Cardiac fibroblast (primary cell): Measurements from ENCODE around the gene BAK1.
"Not testable (repeated sequence)": the region's sequence is repeated elsewhere in the genome, so short reads cannot be mapped to it uniquely, and the experiment has no call there.

Experiments used
- DNase-seq, 2 donors: peaks; one replicate each; pipeline versions ENCODE4 v3.0.0 to v3.0.0-alpha.2; 2010; ENCODE audit warnings: low read depth in 2 of 2
- H3K4me3 ChIP-seq, 2 donors: replicated peaks in 1 of 2; 1 replicate in 1 of 2; 2 replicates in 1 of 2; pipeline ENCODE4 v1.5.1; 2011; ENCODE audit warnings: low read depth in 2 of 2, low read length in 2 of 2, mild to moderate bottlenecking in 2 of 2, moderate library complexity in 1 of 2
- CTCF ChIP-seq: IDR thresholded peaks from one replicate; pipeline ENCODE4 v1.5.1; 2011; ENCODE audit warnings: low read depth, mild to moderate bottlenecking, low read length, inconsistent platforms

BAK1 gene

GRCh38 chr6:33543116-33543515 lies 37.0 kb downstream of the BAK1 start:
- DNase-seq = no peak
- H3K4me3 ChIP-seq = no peak overlapping the region
- TF ChIP-seq CTCF = no peak

- no peak for DNase-seq
- no peak for TF ChIP-seq CTCF
- H3K4me3 ChIP-seq = no peak overlapping the region
Observed at GRCh38 chr6:33540768-33541167, 39.3 kb downstream of the BAK1 start.

GRCh38 chr6:33534702-33535101 lies 45.4 kb downstream of the BAK1 start:
- no peak overlapping the region for H3K4me3 ChIP-seq
- TF ChIP-seq CTCF = no peak
- DNase-seq = no peak

GRCh38 chr6:33533163-33533869 lies 46.8 kb downstream of the BAK1 start:
- H3K4me3 ChIP-seq, DNase-seq: not testable (repeated sequence)

GRCh38 chr6:33532431-33532830 lies 47.6 kb downstream of the BAK1 start:
- DNase-seq, H3K4me3 ChIP-seq: not testable (repeated sequence)

GRCh38 chr6:33530617-33531016 lies 49.5 kb downstream of the BAK1 start:
- not testable (repeated sequence) for DNase-seq

More at GRCh38 chr6:33530617-33531016, 49.5 kb downstream of the BAK1 start:
- not testable (repeated sequence) for H3K4me3 ChIP-seq
